Nephron progenitor cell (in vitro differentiated cells): ENCODE results near the gene TBX10.
"Not testable (repeated sequence)": the region's sequence is repeated elsewhere in the genome, so short reads cannot be mapped to it uniquely, and the experiment has no call there.

ENCODE experiments used
- DNase-seq: peaks from one replicate; pipeline ENCODE4 v3.0.0; 2021
- H3K27ac Mint-ChIP-seq: 2 replicates; pipeline ENCODE4 v1.8.0; 2021; ENCODE audit warnings: mild to moderate bottlenecking, moderate library complexity, mixed read lengths
- H3K27me3 Mint-ChIP-seq: 2 replicates; pipeline ENCODE4 v1.8.0; 2021; ENCODE audit warnings: mild to moderate bottlenecking, low read depth, mixed read lengths; ENCODE audit not compliant: poor library complexity
- H3K36me3 Mint-ChIP-seq: 2 replicates; pipeline ENCODE4 v1.8.0; 2021; ENCODE audit warnings: low read depth, mixed read lengths
- H3K4me1 Mint-ChIP-seq: 2 replicates; pipeline ENCODE4 v1.8.0; 2021; ENCODE audit warnings: mixed read lengths
- H3K4me3 Mint-ChIP-seq: 2 replicates; pipeline ENCODE4 v1.8.0; 2021; ENCODE audit warnings: mild to moderate bottlenecking, moderate library complexity, mixed read lengths
- H3K9me3 Mint-ChIP-seq: 2 replicates; pipeline ENCODE4 v1.8.0; 2021; ENCODE audit warnings: mild to moderate bottlenecking, moderate library complexity, mixed read lengths
- CTCF ChIP-seq: fragments of 200-600 bp; sonication (generic); IDR thresholded peaks from 2 replicates; pipeline ENCODE4 v1.5.0; 2021; ENCODE audit warnings: antibody characterized with exemption

TBX10 gene

GRCh38 chr11:67592880-67593564, 46.5 kb downstream of the TBX10 start:
- TF ChIP-seq CTCF = no peak
- DNase-seq = no peak
- no peak overlapping the region for H3K4me3 Mint-ChIP-seq
- H3K4me1 Mint-ChIP-seq = no peaks in the 10 kb centered on the region
- H3K36me3 Mint-ChIP-seq = peaks cover 22% of the 10 kb centered on the region
- peaks cover 16% of the 10 kb centered on the region for H3K9me3 Mint-ChIP-seq
- no peak overlapping the region for H3K27ac Mint-ChIP-seq
- H3K27me3 Mint-ChIP-seq = peaks cover 15% of the 10 kb centered on the region

GRCh38 chr11:67588899-67589415, 50.6 kb downstream of the TBX10 start:
- peaks cover 15% of the 10 kb centered on the region for H3K27me3 Mint-ChIP-seq
- H3K4me1 Mint-ChIP-seq = peaks cover 26% of the 10 kb centered on the region
- not testable (repeated sequence) for H3K9me3 Mint-ChIP-seq, H3K27ac Mint-ChIP-seq, DNase-seq, H3K4me3 Mint-ChIP-seq
- peaks cover 55% of the 10 kb centered on the region for H3K36me3 Mint-ChIP-seq

- Mint-ChIP-seq H3K36me3 (peaks cover 55% of the 10 kb centered on the region), H3K9me3 (peaks cover 3% of the 10 kb centered on the region), H3K27ac (no peak overlapping the region), H3K27me3 (peaks cover 16% of the 10 kb centered on the region), H3K4me3 (no peak overlapping the region), H3K4me1 (peaks cover 30% of the 10 kb centered on the region)
- no peak for TF ChIP-seq CTCF
- no peak for DNase-seq
Measured at GRCh38 chr11:67588136-67588503, 51.4 kb downstream of the TBX10 start.

GRCh38 chr11:67586568-67587250, 52.9 kb downstream of the TBX10 start:
- peaks cover 42% of the 10 kb centered on the region for H3K4me1 Mint-ChIP-seq
- peak overlapping the region; percentile 26 for H3K27ac Mint-ChIP-seq
- H3K27me3 Mint-ChIP-seq = peaks cover 27% of the 10 kb centered on the region
- peaks cover 55% of the 10 kb centered on the region for H3K36me3 Mint-ChIP-seq
- H3K4me3 Mint-ChIP-seq = peak overlapping the region; percentile 96
- DNase-seq = no peak
- H3K9me3 Mint-ChIP-seq = peaks cover 3% of the 10 kb centered on the region
- TF ChIP-seq CTCF = no peak

GRCh38 chr11:67585911-67586310, 53.7 kb downstream of the TBX10 start:
- Mint-ChIP-seq H3K4me3 (peak overlapping the region; percentile 96), H3K9me3 (peaks cover 3% of the 10 kb centered on the region), H3K27me3 (peaks cover 31% of the 10 kb centered on the region), H3K27ac (peak overlapping the region; percentile 88), H3K4me1 (peaks cover 50% of the 10 kb centered on the region), H3K36me3 (peaks cover 55% of the 10 kb centered on the region)
- no peak for TF ChIP-seq CTCF
- DNase-seq = no peak

GRCh38 chr11:67584881-67585873, 54.4 kb downstream of the TBX10 start:
- H3K27ac Mint-ChIP-seq = peak overlapping the region; percentile 88
- H3K27me3 Mint-ChIP-seq = peaks cover 38% of the 10 kb centered on the region
- H3K4me1 Mint-ChIP-seq = peaks cover 50% of the 10 kb centered on the region
- no peak for DNase-seq
- peaks cover 50% of the 10 kb centered on the region for H3K36me3 Mint-ChIP-seq
- peak overlapping the region; percentile 96 for H3K4me3 Mint-ChIP-seq
- TF ChIP-seq CTCF = no peak
- H3K9me3 Mint-ChIP-seq = peaks cover 3% of the 10 kb centered on the region
